IPS-18c (cell line): ENCODE results near the gene PPP2CA.
"Not testable (repeated sequence)": the region's sequence is repeated elsewhere in the genome, so short reads cannot be mapped to it uniquely, and the experiment has no call there.

Experiments
- H3K4me3 ChIP-seq: 2 replicates; pipeline ENCODE4 v1.7.0; 2013; ENCODE audit warnings: low read depth, mild to moderate bottlenecking, low read length, moderate library complexity; ENCODE audit not compliant: insufficient read depth
- H3K9me3 ChIP-seq: one replicate; pipeline ENCODE4 v1.6.1; 2013; ENCODE audit warnings: mild to moderate bottlenecking, low read length, moderate library complexity; ENCODE audit not compliant: control insufficient read depth, insufficient read depth

PPP2CA gene

DNA sequence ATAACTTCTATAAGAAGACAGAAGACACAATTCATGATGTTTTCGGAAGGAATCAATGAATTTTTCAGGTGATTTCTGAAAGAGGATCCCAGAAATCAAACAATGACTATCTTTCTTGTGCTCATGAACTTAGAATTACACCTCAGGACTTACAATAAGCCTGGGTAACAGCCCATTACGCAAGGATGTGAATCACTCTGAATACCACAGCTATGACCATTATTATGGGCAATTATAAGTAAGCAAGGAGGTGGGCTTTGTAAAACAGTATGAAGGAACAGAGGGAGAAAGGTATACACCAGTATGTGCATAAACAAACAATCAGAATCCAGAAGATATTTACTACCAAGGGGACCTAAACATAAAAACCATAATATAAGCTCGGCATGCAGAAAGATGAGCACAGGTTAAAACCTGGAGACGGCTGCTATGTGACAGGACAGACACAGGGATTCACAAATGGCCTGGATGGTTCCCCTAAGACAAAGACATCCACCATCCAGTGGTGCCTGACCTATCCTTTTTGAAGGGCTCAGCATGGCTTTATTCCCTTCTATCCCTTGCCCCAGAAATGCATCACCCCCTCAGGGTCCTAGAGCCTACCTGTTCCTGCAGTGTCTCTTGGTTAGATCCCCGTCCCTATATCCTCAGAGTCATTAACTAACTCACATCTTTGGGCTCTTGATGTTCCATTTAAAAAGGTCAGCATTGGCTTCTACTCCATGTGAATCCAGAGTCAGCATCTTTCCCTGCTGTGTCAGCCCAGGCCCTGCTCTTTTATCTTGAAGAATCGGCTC, 21.8 kb upstream of the PPP2CA start:
- H3K4me3 ChIP-seq: no peak overlapping the region
- H3K9me3 ChIP-seq: no peaks in the 10 kb centered on the region

DNA sequence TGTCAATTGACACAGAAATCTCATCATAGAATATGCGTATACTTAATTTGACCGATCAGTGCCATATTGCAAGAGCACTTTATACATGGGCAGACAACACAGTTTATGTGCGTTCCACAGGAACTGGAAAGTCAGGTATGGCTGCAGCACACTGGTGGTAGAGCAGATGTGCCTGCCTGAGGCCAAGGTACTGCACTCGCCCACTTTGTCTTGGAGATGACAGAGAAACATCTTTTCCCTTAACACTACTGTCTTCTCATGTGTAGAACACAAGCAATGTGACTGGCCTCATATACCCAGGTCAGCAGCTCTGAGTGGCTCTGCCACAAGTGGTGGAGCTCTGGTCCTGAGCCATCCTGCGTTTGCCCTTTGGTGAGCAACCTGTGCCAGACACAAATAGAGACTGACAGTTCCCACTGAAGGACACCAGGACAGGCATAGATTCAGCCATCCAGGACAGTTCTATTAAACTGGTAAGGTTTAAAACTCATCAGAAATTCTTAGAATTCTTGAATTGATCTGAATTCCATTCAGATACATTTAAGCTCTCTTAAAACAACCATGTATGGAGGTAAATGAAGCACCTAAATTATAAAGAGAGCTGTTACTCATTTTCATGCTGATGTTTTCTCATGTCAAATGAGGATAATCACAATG, 21.0 kb upstream of the PPP2CA start:
- Histone ChIP-seq H3K9me3 (no peaks in the 10 kb centered on the region), H3K4me3 (no peak overlapping the region)

- Histone ChIP-seq H3K4me3 (no peak overlapping the region), H3K9me3 (no peaks in the 10 kb centered on the region)
Observed at GRCh38 chr5:134245692-134246091, 19.8 kb upstream of the PPP2CA start.

GRCh38 chr5:134245101-134245604, 19.3 kb upstream of the PPP2CA start:
- no peaks in the 10 kb centered on the region for H3K9me3 ChIP-seq
- H3K4me3 ChIP-seq: no peak overlapping the region

- H3K9me3 ChIP-seq: no peaks in the 10 kb centered on the region
Observed at GRCh38 chr5:134242146-134242545, 16.3 kb upstream of the PPP2CA start.

GRCh38 chr5:134240421-134240962, 14.6 kb upstream of the PPP2CA start:
- H3K4me3 ChIP-seq: no peak overlapping the region
- H3K9me3 ChIP-seq: no peaks in the 10 kb centered on the region

More at GRCh38 chr5:134242146-134242545, 16.3 kb upstream of the PPP2CA start:
- no peak overlapping the region for H3K4me3 ChIP-seq

DNA sequence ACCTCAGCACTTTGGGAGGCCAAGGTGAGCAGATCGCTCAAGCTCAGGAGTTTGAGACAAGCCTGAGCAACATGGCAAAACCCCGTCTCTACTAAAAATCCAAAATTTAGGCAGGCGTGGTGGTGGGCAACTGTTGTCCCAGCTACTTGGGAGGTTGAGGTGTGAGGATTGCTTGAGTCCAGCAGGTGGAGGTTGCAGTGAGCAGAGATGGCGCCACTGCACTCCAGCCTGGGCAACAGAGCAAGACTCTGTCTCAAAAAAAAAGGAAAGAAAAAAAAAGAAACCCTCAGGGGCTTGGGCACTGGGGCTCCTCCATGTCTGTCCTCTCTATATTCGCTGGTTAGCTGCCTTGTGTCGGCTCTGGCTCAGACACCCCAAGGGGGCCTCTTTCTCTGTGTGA, 10.9 kb upstream of the PPP2CA start:
- Histone ChIP-seq H3K9me3 (no peaks in the 10 kb centered on the region), H3K4me3 (no peak overlapping the region)

- Histone ChIP-seq H3K4me3 (no peak overlapping the region), H3K9me3 (no peaks in the 10 kb centered on the region)
Observed at GRCh38 chr5:134236318-134236717, 10.4 kb upstream of the PPP2CA start.

DNA sequence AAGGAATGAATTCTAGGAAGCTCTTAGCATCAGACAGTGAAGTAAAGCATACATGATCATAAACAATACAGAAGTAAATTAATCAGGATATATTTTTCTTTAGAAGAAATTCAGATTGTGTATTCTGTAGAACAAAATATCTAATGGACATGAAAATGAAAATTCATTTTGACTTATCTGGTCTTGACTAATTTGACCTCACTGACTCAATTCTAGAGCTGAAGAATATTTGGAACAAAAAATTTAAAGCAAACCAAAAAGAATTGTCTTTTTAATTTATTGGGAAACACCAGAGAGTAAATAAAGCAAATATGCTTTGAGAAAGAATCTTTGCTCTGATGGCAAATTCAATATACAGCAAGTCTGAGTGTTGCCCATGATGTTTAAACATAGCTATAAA, 2.8 kb upstream of the PPP2CA start:
- Histone ChIP-seq H3K4me3 (no peak overlapping the region), H3K9me3 (no peaks in the 10 kb centered on the region)

DNA sequence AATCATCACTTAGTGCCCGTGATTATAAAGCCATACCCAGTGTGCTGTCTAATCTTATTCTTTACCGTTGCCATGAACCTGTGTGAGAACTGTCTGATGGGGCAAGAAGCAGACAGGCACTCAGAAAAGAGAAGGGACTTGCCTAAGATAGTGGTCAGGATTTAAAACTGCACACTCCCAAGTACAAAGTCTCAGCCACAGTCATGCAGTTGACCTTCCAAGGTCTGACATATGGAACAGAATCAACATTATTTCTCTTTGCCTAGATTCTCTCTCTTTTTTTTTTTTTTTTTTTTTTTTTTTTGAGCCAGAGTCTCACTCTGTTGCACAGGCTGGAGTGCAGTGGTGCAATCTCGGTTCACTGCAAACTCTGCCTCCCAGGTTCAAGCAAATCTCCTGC, 1.9 kb upstream of the PPP2CA start:
- Histone ChIP-seq H3K4me3 (no peak overlapping the region), H3K9me3 (no peaks in the 10 kb centered on the region)

- Histone ChIP-seq H3K4me3 (peak overlapping the region; percentile 100; the same call in 1 of the 2 replicates), H3K9me3 (no peaks in the 10 kb centered on the region)
Observed at GRCh38 chr5:134227259-134227658, 1.4 kb upstream of the PPP2CA start.

GRCh38 chr5:134226441-134227192, 744 bp upstream of the PPP2CA start:
- H3K4me3 ChIP-seq: peak overlapping the region; percentile 100
- no peaks in the 10 kb centered on the region for H3K9me3 ChIP-seq

DNA sequence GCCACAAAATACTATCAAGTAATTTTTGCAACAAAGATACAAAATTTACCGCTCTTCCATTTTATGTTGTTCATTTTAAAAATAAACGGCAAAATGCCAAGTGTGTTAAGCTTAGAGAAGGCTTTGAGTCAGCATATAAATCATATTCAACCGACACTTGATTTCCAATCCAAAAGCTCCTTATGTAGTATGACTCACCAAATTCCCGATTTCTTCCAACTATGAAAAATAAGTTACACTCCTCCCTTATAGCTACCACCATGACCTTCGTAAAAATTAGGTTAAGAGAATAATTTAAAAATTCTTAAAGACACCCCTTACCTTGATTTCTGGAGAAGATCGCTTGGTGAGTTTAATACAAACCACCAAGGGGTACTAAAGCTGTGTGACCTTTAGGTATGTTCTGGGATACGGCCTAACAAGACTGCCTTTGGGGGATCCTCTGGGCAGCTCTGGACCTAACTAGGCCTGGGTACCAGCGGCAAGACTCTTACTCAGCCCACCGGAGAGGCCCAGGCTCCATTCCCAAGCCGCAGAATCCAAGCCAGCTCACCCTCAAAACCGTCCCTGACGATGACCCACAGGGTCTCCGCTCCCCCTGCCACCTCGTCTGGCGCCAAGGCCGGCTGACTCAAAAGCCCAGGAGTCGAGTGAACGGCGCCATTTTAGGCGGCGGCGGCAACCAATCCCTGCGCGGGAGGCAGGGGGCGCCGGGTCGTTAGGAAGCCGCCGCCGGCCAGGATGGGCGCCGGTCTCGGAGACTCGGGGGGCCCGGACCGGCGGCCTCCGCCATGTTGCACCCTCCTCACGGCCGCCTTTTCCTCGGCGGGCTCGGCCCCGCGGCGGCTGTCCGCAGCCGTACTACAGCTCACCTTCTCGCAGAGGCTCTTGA, 739 bp downstream of the PPP2CA start:
- Histone ChIP-seq H3K9me3 (no peaks in the 10 kb centered on the region), H3K4me3 (peak overlapping the region; percentile 100)

DNA sequence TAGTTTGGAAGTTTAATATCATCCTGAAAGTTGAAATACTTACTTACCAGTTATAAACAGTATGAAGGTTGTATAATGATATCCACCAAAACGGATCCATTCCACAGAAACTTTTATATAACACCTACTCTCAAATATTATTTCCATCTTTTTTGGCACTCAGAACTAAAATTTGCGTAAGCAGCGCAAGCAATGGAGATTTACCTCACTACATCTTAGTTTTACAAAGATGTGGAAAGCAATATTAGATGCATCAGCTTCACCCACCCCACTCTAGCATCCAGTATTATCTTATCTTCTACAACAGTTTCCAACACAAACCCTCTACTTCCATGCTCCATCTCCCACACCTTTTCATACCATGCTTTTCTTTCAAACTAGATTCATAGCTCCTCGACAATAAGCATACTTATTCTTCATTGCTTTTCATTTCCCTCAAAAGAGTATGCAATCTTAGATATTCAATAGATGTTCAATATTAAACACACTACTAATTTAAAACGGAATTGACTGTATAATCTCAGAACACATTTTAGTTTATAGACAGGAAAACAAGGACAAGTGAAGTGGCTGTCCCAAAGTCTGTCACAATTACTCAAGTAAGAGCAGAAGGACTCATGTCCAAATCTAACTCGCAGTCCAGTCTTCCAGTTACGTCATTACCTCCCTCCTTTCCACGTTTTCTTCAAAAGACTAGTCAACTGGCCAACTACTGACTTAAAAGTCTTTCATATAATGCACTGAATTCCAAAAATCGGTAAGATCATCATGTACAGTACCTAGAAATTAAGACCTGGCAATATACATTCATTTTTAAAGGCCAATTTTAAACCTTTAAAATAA, 2.2 kb downstream of the PPP2CA start:
- Histone ChIP-seq H3K4me3 (peak overlapping the region; percentile 100), H3K9me3 (no peaks in the 10 kb centered on the region)

GRCh38 chr5:134221690-134222089, 4.2 kb downstream of the PPP2CA start:
- H3K9me3 ChIP-seq, H3K4me3 ChIP-seq: not testable (repeated sequence)

GRCh38 chr5:134215757-134216156, 10.1 kb downstream of the PPP2CA start:
- Histone ChIP-seq H3K4me3 (no peak overlapping the region), H3K9me3 (no peaks in the 10 kb centered on the region)
